Measurements from ENCODE around the gene KLK12. TPM values are rescaled to one million over a fixed set of nuclear protein-coding genes. Genes with fewer than 3 reads are reported as not detected.

Gene KLK12
- total and polyA plus RNA-seq, 2 donors (not counting 3 experiments of a cell fraction or from before 2014, with no cell fraction given): not detected

DNA sequence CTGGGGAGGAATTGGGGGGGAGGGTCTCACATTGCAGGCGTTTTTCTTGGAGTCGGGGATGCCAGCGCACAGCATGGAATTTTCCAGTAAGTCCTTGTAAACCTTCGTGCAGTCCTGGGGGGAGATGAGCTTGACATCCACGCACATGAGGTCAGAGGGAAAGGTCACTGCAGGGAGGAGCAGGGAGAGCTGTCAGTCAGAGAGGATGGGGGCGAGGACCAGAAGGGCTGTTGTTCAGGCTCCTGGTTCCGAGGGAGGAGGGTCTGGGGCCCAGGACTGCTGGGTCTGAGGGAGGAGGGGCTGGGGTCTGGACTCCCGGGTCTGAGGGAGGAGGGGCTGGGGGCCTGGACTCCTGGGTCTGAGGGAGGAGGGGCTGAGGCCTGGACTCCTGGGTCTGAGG, 55.0 kb downstream of the KLK12 start:
- Histone ChIP-seq H3K9me3 (replicated peaks; ENCODE audit: control insufficient read depth, insufficient read depth, low read length) (no peaks in the 10 kb centered on the region), H3K9me1 (replicated peaks; ENCODE audit: control insufficient read depth, extremely low read depth, insufficient read depth, low read length) (no peaks in the 10 kb centered on the region), H3K4me3 (replicated peaks in 1 of 3; ENCODE audit: insufficient read depth in 1 of 3, low read depth in 1 of 3, low read length in 3 of 3) (no peak overlapping the region), H2AFZ (ENCODE audit: low read depth, low read length) (no peak overlapping the region), H3K4me2 (ENCODE audit: insufficient read depth, low read length) (no peak overlapping the region), H3K27ac (ENCODE audit: insufficient read depth, low read depth, low read length) (no peak overlapping the region), H3K9ac (replicated peaks; ENCODE audit: extremely low read depth, insufficient read depth, low read length) (no peak overlapping the region), H3K27me3 (ENCODE audit: control insufficient read depth in 2 of 2, insufficient read depth in 2 of 2, low read length in 2 of 2) (no peaks in the 10 kb centered on the region), H4K20me1 (replicated peaks; ENCODE audit: control insufficient read depth, extremely low read depth, insufficient read depth, low read length) (no peaks in the 10 kb centered on the region), H3K36me3 (ENCODE audit: control insufficient read depth in 2 of 2, extremely low read depth in 1 of 2, insufficient read depth in 2 of 2, low read length in 2 of 2) (no peaks in the 10 kb centered on the region), H3K79me2 (ENCODE audit: control insufficient read depth, insufficient read depth, low read length) (no peaks in the 10 kb centered on the region), H3K4me1 (ENCODE audit: control insufficient read depth, extremely low read depth, insufficient read depth, low read length) (no peaks in the 10 kb centered on the region)
- no peak for TF ChIP-seq EZH2 (IDR thresholded peaks at IDR 0.05; ENCODE audit: borderline replicate concordance, low read depth, low read length, severe bottlenecking)
- no peak for TF ChIP-seq POLR2AphosphoS5 (IDR thresholded peaks at IDR 0.05; ENCODE audit: insufficient read depth, low read depth, low read length)
- TF ChIP-seq FOS (IDR thresholded peaks at IDR 0.05; ENCODE audit: borderline replicate concordance, insufficient read depth, low read length): no peak
- TF ChIP-seq, protein P1, sequence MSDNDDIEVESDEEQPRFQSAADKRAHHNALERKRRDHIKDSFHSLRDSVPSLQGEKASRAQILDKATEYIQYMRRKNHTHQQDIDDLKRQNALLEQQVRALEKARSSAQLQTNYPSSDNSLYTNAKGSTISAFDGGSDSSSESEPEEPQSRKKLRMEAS (IDR thresholded peaks at IDR 0.05; ENCODE audit: insufficient read depth, insufficient read length): no peak
- no peak for TF ChIP-seq JUN (IDR thresholded peaks at IDR 0.05; ENCODE audit: borderline replicate concordance, insufficient read depth, insufficient read length, low read depth)
- TF ChIP-seq MYC (IDR thresholded peaks at IDR 0.05; ENCODE audit: low read depth, low read length): no peak
- no peak for TF ChIP-seq GATA2 (IDR thresholded peaks at IDR 0.05; ENCODE audit: insufficient read depth, insufficient read length, low read depth, low read length)
- TF ChIP-seq POLR2A (IDR thresholded peaks at IDR 0.05; ENCODE audit: low read depth, low read length): no peak
- TF ChIP-seq, protein P2, sequence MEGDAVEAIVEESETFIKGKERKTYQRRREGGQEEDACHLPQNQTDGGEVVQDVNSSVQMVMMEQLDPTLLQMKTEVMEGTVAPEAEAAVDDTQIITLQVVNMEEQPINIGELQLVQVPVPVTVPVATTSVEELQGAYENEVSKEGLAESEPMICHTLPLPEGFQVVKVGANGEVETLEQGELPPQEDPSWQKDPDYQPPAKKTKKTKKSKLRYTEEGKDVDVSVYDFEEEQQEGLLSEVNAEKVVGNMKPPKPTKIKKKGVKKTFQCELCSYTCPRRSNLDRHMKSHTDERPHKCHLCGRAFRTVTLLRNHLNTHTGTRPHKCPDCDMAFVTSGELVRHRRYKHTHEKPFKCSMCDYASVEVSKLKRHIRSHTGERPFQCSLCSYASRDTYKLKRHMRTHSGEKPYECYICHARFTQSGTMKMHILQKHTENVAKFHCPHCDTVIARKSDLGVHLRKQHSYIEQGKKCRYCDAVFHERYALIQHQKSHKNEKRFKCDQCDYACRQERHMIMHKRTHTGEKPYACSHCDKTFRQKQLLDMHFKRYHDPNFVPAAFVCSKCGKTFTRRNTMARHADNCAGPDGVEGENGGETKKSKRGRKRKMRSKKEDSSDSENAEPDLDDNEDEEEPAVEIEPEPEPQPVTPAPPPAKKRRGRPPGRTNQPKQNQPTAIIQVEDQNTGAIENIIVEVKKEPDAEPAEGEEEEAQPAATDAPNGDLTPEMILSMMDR (IDR thresholded peaks at IDR 0.05; ENCODE audit: extremely low read depth in 1 of 2, insufficient read depth in 1 of 2, low read depth in 1 of 2, low read length in 2 of 2): no peak
- intact Hi-C loops (cut with micrococcal nuclease) (no loop called here), dilution Hi-C loops (cut with MboI; ENCODE audit: extremely low pct_ligation_motif_present, low sequenced_read_pairs) (no loop called here)
- FAIRE-seq: no peak
- no peak for DNase-seq (ENCODE audit: low read depth, low spot score)
- POLR2A ChIA-PET: no interaction called here
- CTCF ChIA-PET: interaction anchor here (1.1 kb wide), 1 partner anchor 37 kb away, joined by 3 read pairs; no protein-coding TSS in a partner anchor
- no TSS peak for BruUV-seq (replicated peaks)

Other genes with a start within 250 kb of the KLK12 start
- gene ACP4, start 244.6 kb downstream of the KLK12 start, total RNA-seq: not detected in 2 replicates
- not detected in 2 replicates for gene ACP4, start 244.6 kb downstream of the KLK12 start, polyA plus RNA-seq
- not detected in 2 replicates for gene KLK1, start 211.2 kb downstream of the KLK12 start, total RNA-seq
- gene KLK1, start 211.2 kb downstream of the KLK12 start, polyA plus RNA-seq: 0.08 TPM in 1 of 2 replicates, not detected in the other
- gene KLK15, start 201.4 kb downstream of the KLK12 start, total RNA-seq: not detected in 2 replicates
- gene KLK15, start 201.4 kb downstream of the KLK12 start, polyA plus RNA-seq: not detected in 2 replicates
- gene KLK3, start 180.1 kb downstream of the KLK12 start, total RNA-seq: not detected in 2 replicates
- gene KLK3, start 180.1 kb downstream of the KLK12 start, polyA plus RNA-seq: not detected in 2 replicates
- gene KLK2, start 161.6 kb downstream of the KLK12 start, total RNA-seq: not detected in 2 replicates
- gene KLK2, start 161.6 kb downstream of the KLK12 start, polyA plus RNA-seq: not detected in 2 replicates
- not detected in 2 replicates for gene KLK4, start 123.6 kb downstream of the KLK12 start, total RNA-seq
- gene KLK4, start 123.6 kb downstream of the KLK12 start, polyA plus RNA-seq: not detected in 2 replicates
- not detected in 2 replicates for gene KLK5, start 82.0 kb downstream of the KLK12 start, total RNA-seq
- not detected in 2 replicates for gene KLK5, start 82.0 kb downstream of the KLK12 start, polyA plus RNA-seq
- gene KLK6, start 65.4 kb downstream of the KLK12 start, total RNA-seq: not detected in 2 replicates
- 0.11 and 0.12 TPM in 2 replicates for gene KLK6, start 65.4 kb downstream of the KLK12 start, polyA plus RNA-seq
- not detected in 2 replicates for gene KLK7, start 51.1 kb downstream of the KLK12 start, total RNA-seq
- gene KLK7, start 51.1 kb downstream of the KLK12 start, polyA plus RNA-seq: not detected in 2 replicates
- not detected in 2 replicates for gene KLK8, start 33.4 kb downstream of the KLK12 start, total RNA-seq
- not detected in 2 replicates for gene KLK8, start 33.4 kb downstream of the KLK12 start, polyA plus RNA-seq
- not detected in 2 replicates for gene KLK10, start 15.3 kb downstream of the KLK12 start, total RNA-seq
- gene KLK10, start 15.3 kb downstream of the KLK12 start, polyA plus RNA-seq: not detected in 2 replicates
- not detected in 2 replicates for gene KLK11, start 8.4 kb downstream of the KLK12 start, total RNA-seq
- gene KLK11, start 8.4 kb downstream of the KLK12 start, polyA plus RNA-seq: not detected in 2 replicates
- not detected in 2 replicates for gene KLK13, start 30.1 kb upstream of the KLK12 start, total RNA-seq
- not detected in 2 replicates for gene KLK13, start 30.1 kb upstream of the KLK12 start, polyA plus RNA-seq
- not detected in 2 replicates for gene KLK14, start 47.9 kb upstream of the KLK12 start, total RNA-seq
- gene KLK14, start 47.9 kb upstream of the KLK12 start, polyA plus RNA-seq: 0.10 and 0.12 TPM in 2 replicates
- gene CTU1, start 73.4 kb upstream of the KLK12 start, total RNA-seq: 8.2 and 8.7 TPM in 2 replicates
- 6.1 and 7.0 TPM in 2 replicates for gene CTU1, start 73.4 kb upstream of the KLK12 start, polyA plus RNA-seq
- gene SIGLEC9, start 89.9 kb upstream of the KLK12 start, total RNA-seq: not detected in 2 replicates
- gene SIGLEC9, start 89.9 kb upstream of the KLK12 start, polyA plus RNA-seq: not detected in 2 replicates
- gene SIGLEC7, start 107.3 kb upstream of the KLK12 start, total RNA-seq: not detected in 2 replicates
- gene SIGLEC7, start 107.3 kb upstream of the KLK12 start, polyA plus RNA-seq: not detected in 2 replicates
- not detected in 2 replicates for gene CD33, start 190.1 kb upstream of the KLK12 start, total RNA-seq
- gene CD33, start 190.1 kb upstream of the KLK12 start, polyA plus RNA-seq: not detected in 2 replicates
- gene SIGLECL1, start 216.1 kb upstream of the KLK12 start, total RNA-seq: not detected in 2 replicates
- not detected in 2 replicates for gene SIGLECL1, start 216.1 kb upstream of the KLK12 start, polyA plus RNA-seq

Data from endothelial cell of umbilical vein (primary cell).